T-helper 1 cell (primary cell): ENCODE measurements around the gene COPZ2.
A peak's percentile ranks its signal among the peaks of the same experiment; 100 is the strongest.
"Not testable (repeated sequence)": the region's sequence is repeated elsewhere in the genome, so short reads cannot be mapped to it uniquely, and the experiment has no call there.

Experiments used
- DNase-seq, 5 donors: peaks; one replicate each; pipeline ENCODE4 v3.0.0-alpha.2; 2012 to 2020

The COPZ2 gene

GRCh38 chr17:48027322-48027981, 10.1 kb downstream of the COPZ2 start:
- no peak for DNase-seq

GRCh38 chr17:48026502-48027321, 10.9 kb downstream of the COPZ2 start:
- DNase-seq: peak; percentile 27 to 68 (median 53)

- no peak for DNase-seq
Observed at GRCh38 chr17:48025904-48026501, 11.6 kb downstream of the COPZ2 start.

DNA sequence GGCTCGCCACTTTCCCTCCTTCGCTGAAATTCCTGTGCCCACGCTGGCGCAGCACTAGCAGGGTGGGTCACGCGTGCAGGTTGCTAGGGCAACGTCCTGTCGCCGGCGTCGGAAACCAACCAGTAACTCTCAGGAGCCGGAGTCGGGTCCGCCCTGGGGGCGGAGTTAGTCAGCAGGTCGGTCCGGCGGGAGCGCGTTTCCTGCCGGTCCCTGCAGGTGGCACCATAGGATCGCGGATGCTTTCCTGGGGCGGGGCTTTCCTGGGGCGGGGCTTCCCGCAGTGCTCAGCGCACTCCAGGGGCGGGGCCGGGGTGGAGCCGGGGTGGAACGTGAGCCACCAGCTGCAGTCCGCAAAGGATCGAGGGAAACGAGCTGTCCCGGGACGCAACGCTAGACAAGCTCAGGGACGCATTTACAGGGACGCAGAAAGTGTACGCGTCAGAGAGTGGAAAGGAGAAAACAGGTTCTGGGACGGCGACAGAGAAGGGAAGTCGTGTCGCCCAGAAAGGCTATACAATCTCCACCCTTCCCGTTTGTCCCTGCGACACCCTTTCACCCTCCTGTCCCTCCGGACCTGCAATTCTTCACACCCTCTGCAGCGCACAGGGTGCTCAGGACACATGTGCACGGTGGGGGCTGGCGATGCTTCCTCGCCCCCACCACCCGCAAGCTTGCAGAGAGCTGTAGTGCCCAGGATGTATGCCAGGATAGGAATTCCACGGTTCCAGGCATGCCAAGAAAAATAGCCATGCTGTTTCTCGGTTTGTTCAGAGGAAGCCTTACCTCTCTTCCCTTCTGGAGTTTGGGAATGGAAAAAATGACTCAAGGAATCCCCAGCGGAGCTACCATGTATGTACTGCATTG, 12.3 kb downstream of the COPZ2 start:
- DNase-seq: peak; percentile 96 to 98 (median 97)

GRCh38 chr17:48024149-48025039, 13.2 kb downstream of the COPZ2 start:
- peak in 2 of 5 donors; percentile 25 to 66 for DNase-seq

- peak in 4 of 5 donors; percentile 15 to 61 (median 30) for DNase-seq
Observed at GRCh38 chr17:48023400-48024148, 14.0 kb downstream of the COPZ2 start.

GRCh38 chr17:48022901-48023300, 14.7 kb downstream of the COPZ2 start:
- DNase-seq: no peak

DNA sequence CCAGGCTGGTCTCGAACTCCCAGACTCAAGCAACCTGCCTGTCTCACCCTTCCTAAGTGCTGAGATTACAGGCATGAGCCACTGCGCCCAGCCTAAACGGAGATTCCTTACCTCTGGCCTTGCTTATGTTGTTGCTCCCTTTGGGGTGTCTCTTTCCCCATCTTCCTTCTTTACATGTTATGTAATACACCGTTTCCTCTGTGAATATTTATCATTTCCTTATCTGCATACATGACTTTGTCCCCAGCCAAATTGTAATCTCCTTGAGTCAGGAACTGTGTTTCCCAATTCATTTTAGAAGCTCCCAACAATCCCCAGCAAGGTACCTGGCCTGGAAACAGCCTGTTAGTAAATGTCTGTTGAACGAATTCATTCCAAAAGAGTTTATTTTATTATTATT, 15.7 kb downstream of the COPZ2 start:
- no peak for DNase-seq

GRCh38 chr17:48017817-48018158, 19.8 kb downstream of the COPZ2 start:
- DNase-seq: not testable (repeated sequence)

GRCh38 chr17:48016112-48016511, 21.5 kb downstream of the COPZ2 start:
- no peak for DNase-seq

DNA sequence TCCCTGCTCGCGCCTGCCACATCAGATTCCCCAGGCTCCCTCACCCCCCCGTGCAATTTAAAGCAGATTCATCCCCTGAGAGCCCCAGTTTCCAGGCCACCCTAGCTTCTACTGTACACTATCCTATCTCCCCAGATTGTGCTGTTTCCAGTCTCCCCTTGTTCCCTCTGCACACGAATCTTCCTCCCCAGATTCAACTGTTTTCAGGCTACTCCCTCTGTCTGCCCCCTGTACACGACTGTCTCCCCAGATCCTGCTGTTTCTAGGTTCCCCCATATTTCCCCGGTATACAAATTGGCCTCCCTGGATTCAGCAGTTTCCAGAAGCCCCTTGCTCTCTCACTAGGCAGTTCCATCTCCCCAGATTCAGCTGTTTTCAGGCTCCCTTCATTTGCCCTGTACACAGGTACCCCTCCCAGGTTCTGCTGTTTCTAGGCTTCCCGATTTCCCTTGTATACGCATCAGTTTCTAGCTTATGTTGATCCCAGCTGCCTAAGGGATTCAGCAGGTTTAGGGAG, 22.9 kb downstream of the COPZ2 start:
- DNase-seq: no peak

DNA sequence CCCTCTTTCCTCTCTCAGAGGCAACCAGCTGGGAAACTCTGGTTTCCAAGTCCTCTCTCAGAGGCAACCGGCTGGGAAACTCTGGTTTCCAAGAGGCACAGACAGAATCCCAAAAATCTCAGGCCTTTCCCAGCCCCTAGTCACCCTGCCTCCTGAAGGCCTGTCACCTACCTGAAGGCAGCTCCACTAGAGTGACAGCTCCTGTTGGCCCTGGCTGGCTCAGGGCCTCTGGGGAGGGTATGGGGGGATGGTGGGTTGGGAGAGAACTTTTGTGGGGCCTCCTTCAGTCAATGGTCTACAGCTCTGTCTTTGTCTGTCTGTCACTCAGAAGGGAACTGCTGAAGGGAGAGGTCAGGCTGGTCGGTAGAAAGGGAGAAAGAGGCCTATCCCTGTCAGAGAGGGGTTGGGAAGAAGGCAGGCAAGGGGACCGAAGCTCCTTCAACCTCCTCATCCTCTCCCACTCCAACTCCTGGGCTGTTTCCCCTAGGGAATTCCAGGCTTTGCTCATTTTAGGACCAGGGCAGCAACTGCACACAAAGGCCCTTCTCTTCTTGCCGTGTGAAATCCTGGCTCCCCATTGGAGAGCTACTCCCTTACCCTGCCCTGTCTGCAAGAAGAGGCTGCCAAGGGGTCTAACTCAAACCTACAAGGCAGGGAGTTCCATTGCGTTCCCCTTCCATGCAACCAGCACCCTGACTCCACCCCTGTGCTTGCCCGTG, 23.6 kb downstream of the COPZ2 start:
- DNase-seq: no peak

- DNase-seq: no peak
Observed at GRCh38 chr17:48012654-48013053, 24.9 kb downstream of the COPZ2 start.

DNA sequence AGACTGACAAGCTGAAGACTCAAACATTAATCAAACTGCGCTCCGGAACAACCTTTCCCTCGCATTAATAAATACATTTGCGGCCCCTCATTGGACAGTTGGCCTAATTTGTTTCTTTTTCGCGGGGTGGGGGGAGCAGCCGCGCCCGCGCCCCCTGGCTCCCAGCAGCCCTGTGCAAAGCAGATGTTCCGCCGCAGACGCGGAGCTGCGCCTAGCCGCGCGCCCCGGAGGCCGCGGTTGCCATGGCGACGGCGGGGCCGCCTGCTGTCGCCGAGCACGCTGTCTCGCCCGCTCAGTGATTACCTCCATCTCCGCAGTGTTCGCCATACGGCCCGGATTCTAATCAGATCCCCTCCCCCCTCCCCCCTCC, 25.5 kb downstream of the COPZ2 start:
- peak; percentile 40 to 80 (median 47) for DNase-seq

DNA sequence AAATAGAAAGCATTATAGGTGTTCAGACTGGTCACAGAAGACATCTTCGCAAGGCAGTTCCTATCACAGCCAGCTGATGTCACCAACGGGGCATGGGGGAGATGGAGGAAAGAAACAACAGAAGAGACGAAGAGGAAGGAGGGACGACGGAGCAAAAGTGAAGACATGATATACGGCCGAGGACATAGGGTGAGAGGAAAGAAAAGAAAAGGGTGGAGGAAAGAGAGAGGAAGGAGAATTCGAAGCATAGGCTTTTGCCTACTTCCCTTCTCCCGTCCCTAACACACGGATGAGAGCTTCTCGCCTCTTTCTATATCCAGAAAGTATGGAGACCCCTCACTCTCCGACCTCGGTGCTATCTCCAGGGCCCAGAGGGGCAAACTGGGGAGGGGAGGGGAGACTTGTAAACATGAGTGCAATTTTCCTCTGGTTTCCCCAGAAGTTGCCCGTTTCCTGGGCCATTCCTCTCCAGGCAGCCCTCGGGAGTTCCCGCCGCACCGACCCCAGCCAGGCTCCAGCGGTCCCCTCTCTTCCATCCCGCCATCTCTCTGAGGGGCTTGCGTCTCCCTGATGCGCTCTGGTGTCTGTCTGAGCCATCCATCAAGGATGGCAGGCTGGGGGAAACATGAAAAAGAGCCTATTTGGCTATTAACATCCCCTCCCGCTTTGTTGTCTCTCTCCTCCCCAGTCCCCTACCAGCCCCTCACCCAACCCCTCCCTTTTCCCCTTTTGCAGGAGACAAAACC, 26.0 kb downstream of the COPZ2 start:
- peak in 1 of 5 donors; percentile 73 for DNase-seq

- no peak for DNase-seq
Observed at GRCh38 chr17:48010193-48010592, 27.4 kb downstream of the COPZ2 start.

DNA sequence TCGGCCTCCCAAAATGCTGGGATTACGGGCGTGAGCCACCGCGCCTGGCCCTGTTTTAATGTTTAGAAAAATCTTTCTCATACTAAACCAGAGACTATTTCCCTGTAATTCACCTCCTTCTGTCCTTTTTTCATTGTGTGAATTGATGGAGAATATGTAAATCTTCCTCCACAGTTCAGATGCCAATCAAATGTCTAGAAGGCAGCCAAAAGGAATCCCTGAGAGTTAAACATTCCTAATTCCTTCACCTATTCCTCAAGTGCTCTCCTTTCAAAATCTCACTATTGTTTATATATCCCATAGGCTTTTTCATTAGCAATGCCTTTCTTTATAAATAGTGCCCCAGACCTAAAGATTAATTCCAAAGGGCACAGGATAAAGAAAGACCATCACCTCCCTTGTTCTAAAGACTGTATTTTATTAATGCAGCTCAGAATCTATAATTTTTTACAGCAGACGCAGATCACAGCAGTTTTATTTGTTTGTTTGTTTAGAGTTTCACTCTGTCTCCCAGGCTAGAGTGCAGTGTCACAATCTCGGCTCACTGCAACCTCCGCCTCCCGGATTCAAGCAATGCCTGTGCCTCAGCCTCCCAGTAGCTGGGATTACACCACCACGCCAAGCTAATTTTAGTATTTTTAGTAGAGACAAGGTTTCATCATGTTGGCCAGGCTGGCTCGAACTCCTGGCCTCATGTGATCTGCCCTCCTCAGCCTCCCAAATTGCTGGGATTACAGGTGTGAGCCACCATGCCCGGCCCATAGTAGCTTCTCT, 30.5 kb downstream of the COPZ2 start:
- no peak for DNase-seq

- no peak for DNase-seq
Observed at GRCh38 chr17:48004983-48005382, 32.6 kb downstream of the COPZ2 start.
